ENCODE data around the gene CDO1. TPM values are rescaled to one million over a fixed set of nuclear protein-coding genes. Genes with fewer than 3 reads are reported as not detected.

CDO1 gene
- total and polyA plus RNA-seq, 9 of the 15 experiments (the other 6 are each of a cell fraction or from before 2014, with no cell fraction given), result 0.16 to 0.22 TPM; not detected in 7

DNA sequence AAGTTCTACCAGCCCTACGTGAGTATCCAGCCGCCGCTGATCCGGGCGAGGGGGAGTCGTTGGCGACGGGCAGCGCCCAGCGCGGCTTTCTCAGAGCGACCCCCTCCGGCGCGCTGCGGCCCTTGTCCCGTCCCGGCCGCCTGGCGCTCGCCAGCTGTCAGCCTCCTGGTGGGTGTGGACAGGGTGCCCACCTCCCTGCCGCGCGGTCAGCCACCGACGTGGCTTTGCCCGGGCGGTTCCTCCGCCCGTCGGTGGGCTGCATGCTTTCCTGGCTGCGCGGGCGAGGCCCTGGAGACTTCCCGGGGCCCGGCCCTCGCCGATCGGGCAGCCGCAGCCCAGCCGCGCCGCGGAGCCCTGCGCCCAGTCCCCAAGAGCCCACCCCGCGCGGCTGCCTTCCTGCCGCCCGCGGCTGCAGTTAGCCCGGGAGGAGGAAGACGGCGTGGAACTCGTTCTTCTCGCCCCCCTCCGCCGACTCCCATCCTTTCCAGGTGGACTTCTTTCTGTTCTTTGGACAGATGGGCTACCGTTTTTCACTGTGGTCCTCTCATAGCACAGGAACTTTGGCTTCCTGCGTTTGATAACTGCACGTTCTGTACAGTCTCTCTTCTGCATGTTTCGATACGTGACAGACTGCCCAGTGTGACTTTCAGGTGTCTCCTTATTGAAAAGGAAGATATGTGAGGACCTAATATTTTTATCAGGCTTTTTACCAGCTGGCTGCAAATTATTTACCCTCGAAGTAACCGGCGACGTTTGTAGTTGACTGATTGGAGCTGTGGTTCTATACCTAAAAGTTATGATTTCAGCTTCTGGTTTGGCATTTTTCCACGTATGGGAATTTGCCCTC, 25.9 kb upstream of the CDO1 start (continued):
- TF ChIP-seq, protein P1, sequence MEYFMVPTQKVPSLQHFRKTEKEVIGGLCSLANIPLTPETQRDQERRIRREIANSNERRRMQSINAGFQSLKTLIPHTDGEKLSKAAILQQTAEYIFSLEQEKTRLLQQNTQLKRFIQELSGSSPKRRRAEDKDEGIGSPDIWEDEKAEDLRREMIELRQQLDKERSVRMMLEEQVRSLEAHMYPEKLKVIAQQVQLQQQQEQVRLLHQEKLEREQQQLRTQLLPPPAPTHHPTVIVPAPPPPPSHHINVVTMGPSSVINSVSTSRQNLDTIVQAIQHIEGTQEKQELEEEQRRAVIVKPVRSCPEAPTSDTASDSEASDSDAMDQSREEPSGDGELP (CRISPR knock-in tag; IDR thresholded peaks at IDR 0.05; ENCODE audit: borderline replicate concordance), result peak; percentile 85
- TF ChIP-seq, protein P2, sequence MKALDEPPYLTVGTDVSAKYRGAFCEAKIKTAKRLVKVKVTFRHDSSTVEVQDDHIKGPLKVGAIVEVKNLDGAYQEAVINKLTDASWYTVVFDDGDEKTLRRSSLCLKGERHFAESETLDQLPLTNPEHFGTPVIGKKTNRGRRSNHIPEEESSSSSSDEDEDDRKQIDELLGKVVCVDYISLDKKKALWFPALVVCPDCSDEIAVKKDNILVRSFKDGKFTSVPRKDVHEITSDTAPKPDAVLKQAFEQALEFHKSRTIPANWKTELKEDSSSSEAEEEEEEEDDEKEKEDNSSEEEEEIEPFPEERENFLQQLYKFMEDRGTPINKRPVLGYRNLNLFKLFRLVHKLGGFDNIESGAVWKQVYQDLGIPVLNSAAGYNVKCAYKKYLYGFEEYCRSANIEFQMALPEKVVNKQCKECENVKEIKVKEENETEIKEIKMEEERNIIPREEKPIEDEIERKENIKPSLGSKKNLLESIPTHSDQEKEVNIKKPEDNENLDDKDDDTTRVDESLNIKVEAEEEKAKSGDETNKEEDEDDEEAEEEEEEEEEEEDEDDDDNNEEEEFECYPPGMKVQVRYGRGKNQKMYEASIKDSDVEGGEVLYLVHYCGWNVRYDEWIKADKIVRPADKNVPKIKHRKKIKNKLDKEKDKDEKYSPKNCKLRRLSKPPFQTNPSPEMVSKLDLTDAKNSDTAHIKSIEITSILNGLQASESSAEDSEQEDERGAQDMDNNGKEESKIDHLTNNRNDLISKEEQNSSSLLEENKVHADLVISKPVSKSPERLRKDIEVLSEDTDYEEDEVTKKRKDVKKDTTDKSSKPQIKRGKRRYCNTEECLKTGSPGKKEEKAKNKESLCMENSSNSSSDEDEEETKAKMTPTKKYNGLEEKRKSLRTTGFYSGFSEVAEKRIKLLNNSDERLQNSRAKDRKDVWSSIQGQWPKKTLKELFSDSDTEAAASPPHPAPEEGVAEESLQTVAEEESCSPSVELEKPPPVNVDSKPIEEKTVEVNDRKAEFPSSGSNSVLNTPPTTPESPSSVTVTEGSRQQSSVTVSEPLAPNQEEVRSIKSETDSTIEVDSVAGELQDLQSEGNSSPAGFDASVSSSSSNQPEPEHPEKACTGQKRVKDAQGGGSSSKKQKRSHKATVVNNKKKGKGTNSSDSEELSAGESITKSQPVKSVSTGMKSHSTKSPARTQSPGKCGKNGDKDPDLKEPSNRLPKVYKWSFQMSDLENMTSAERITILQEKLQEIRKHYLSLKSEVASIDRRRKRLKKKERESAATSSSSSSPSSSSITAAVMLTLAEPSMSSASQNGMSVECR (CRISPR knock-in tag; IDR thresholded peaks at IDR 0.05), result peak; percentile 70
- TF ChIP-seq ZNF354B (CRISPR knock-in tag; IDR thresholded peaks at IDR 0.05) (no peak), BHLHE40 (IDR thresholded peaks at IDR 0.05; ENCODE audit: low read length) (no peak), COPS2 (conservative IDR thresholded peaks at IDR 0.05) (no peak), NBN (IDR thresholded peaks at IDR 0.05; ENCODE audit: low read depth) (no peak), ZNF75A (CRISPR knock-in tag; IDR thresholded peaks at IDR 0.05) (no peak)
- TF ChIP-seq, protein P3, sequence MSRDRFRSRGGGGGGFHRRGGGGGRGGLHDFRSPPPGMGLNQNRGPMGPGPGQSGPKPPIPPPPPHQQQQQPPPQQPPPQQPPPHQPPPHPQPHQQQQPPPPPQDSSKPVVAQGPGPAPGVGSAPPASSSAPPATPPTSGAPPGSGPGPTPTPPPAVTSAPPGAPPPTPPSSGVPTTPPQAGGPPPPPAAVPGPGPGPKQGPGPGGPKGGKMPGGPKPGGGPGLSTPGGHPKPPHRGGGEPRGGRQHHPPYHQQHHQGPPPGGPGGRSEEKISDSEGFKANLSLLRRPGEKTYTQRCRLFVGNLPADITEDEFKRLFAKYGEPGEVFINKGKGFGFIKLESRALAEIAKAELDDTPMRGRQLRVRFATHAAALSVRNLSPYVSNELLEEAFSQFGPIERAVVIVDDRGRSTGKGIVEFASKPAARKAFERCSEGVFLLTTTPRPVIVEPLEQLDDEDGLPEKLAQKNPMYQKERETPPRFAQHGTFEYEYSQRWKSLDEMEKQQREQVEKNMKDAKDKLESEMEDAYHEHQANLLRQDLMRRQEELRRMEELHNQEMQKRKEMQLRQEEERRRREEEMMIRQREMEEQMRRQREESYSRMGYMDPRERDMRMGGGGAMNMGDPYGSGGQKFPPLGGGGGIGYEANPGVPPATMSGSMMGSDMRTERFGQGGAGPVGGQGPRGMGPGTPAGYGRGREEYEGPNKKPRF (IDR thresholded peaks at IDR 0.05; ENCODE audit: low read depth, low read length), result no peak
- TF ChIP-seq, protein P4, sequence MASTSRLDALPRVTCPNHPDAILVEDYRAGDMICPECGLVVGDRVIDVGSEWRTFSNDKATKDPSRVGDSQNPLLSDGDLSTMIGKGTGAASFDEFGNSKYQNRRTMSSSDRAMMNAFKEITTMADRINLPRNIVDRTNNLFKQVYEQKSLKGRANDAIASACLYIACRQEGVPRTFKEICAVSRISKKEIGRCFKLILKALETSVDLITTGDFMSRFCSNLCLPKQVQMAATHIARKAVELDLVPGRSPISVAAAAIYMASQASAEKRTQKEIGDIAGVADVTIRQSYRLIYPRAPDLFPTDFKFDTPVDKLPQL (IDR thresholded peaks at IDR 0.05; ENCODE audit: extremely low read depth, insufficient read length), result no peak
- TF ChIP-seq, protein P5, sequence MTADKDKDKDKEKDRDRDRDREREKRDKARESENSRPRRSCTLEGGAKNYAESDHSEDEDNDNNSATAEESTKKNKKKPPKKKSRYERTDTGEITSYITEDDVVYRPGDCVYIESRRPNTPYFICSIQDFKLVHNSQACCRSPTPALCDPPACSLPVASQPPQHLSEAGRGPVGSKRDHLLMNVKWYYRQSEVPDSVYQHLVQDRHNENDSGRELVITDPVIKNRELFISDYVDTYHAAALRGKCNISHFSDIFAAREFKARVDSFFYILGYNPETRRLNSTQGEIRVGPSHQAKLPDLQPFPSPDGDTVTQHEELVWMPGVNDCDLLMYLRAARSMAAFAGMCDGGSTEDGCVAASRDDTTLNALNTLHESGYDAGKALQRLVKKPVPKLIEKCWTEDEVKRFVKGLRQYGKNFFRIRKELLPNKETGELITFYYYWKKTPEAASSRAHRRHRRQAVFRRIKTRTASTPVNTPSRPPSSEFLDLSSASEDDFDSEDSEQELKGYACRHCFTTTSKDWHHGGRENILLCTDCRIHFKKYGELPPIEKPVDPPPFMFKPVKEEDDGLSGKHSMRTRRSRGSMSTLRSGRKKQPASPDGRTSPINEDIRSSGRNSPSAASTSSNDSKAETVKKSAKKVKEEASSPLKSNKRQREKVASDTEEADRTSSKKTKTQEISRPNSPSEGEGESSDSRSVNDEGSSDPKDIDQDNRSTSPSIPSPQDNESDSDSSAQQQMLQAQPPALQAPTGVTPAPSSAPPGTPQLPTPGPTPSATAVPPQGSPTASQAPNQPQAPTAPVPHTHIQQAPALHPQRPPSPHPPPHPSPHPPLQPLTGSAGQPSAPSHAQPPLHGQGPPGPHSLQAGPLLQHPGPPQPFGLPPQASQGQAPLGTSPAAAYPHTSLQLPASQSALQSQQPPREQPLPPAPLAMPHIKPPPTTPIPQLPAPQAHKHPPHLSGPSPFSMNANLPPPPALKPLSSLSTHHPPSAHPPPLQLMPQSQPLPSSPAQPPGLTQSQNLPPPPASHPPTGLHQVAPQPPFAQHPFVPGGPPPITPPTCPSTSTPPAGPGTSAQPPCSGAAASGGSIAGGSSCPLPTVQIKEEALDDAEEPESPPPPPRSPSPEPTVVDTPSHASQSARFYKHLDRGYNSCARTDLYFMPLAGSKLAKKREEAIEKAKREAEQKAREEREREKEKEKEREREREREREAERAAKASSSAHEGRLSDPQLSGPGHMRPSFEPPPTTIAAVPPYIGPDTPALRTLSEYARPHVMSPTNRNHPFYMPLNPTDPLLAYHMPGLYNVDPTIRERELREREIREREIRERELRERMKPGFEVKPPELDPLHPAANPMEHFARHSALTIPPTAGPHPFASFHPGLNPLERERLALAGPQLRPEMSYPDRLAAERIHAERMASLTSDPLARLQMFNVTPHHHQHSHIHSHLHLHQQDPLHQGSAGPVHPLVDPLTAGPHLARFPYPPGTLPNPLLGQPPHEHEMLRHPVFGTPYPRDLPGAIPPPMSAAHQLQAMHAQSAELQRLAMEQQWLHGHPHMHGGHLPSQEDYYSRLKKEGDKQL (CRISPR knock-in tag; IDR thresholded peaks at IDR 0.05; ENCODE audit: borderline replicate concordance), result no peak
